ENCODE data around the gene MED22.

GRCh38 chr9:133355881-133356357 is 8.0 kb upstream of the MED22 start:
- no peak for TF ChIP-seq REST (IDR thresholded peaks at IDR 0.05; ENCODE audit: insufficient read depth in 1 of 2, low read depth in 2 of 2, low read length in 2 of 2)
- TF ChIP-seq SIN3A (IDR thresholded peaks at IDR 0.05; ENCODE audit: borderline replicate concordance, insufficient read depth, low read length): no peak
- TF ChIP-seq POLR2AphosphoS5 (IDR thresholded peaks at IDR 0.05; ENCODE audit: low read depth, low read length): no peak

Data from PFSK-1 (cell line).